ENCODE measurements around the gene RAMACL.

DNA sequence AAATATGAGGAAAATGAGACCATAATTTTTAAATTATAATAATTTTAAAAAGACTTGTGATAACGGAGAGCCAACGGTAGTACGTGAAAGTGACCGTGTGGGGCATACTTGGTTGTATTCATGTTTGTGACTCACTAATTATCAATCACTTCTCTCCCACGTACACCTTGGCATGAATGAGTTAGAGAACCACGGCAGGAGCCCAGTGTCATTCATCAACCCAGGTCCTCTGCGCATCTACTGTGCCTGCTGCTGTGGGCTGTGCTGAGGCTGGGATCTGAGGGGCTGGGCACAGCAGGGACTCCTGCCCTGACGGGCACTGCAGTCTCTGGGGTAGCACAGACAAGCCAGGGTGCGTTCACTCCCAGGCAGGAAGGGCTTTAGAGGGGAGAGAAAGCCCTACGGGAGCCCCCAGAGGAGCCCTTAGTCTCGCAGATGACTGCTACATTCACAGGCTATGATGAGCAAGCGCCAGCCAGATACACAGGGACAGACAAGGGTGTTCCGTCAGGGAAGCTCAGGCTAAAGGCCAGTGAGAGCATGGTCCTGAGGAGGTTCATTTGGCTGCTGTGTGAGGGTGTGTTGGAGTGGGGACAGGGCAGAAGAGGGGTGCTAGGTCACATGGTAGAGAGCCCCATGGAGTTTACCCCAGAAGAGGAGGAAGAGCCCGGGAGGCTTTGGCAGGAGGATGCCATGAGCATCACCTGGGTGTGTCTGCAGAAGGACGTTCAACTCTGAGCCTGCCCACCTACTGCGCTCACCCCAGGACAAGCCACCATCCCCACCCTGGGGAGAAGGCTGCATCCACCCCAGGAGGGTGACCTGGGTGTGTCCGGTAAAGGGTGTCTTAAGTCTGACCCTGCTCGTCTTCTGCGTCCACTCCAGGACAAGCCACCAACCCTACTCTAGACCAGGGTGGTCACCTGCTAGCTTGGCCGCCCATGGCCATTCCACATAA lies 48.8 kb upstream of the RAMACL start:
- TF ChIP-seq, protein P1, sequence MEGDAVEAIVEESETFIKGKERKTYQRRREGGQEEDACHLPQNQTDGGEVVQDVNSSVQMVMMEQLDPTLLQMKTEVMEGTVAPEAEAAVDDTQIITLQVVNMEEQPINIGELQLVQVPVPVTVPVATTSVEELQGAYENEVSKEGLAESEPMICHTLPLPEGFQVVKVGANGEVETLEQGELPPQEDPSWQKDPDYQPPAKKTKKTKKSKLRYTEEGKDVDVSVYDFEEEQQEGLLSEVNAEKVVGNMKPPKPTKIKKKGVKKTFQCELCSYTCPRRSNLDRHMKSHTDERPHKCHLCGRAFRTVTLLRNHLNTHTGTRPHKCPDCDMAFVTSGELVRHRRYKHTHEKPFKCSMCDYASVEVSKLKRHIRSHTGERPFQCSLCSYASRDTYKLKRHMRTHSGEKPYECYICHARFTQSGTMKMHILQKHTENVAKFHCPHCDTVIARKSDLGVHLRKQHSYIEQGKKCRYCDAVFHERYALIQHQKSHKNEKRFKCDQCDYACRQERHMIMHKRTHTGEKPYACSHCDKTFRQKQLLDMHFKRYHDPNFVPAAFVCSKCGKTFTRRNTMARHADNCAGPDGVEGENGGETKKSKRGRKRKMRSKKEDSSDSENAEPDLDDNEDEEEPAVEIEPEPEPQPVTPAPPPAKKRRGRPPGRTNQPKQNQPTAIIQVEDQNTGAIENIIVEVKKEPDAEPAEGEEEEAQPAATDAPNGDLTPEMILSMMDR (conservative IDR thresholded peaks at IDR 0.05; ENCODE audit: low read depth, low read length) = no peak
- TF ChIP-seq EZH2 (IDR thresholded peaks at IDR 0.05; ENCODE audit: borderline replicate concordance, low read depth, low read length, poor library complexity, severe bottlenecking) = no peak

Measured in A673 (cell line).